ENCODE results near the gene CNST.
"Not testable (repeated sequence)": the region's sequence is repeated elsewhere in the genome, so short reads cannot be mapped to it uniquely, and the experiment has no call there.

The CNST gene

DNA sequence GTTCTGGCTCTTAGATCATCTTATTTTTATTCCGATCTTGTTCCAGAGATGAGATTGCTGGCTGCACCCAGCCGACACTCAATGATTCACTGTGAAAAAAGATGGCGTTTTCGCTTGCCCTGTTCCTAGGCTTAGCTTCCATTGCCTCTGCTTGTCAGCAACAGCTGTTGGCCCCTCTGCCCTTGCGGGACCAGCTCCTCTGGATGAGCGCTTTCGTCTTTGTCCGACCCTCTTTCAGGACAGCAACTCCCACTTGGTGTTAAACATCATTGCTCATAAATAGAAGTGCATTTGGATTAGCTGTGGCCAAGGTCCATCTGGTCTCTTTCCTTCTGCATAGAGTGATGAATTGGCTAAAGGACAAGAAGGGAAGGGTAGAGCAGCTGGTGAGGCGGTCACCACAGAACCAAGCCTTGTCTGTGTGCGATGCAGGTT is 114.5 kb downstream of the CNST start:
- no peak for DNase-seq

DNA sequence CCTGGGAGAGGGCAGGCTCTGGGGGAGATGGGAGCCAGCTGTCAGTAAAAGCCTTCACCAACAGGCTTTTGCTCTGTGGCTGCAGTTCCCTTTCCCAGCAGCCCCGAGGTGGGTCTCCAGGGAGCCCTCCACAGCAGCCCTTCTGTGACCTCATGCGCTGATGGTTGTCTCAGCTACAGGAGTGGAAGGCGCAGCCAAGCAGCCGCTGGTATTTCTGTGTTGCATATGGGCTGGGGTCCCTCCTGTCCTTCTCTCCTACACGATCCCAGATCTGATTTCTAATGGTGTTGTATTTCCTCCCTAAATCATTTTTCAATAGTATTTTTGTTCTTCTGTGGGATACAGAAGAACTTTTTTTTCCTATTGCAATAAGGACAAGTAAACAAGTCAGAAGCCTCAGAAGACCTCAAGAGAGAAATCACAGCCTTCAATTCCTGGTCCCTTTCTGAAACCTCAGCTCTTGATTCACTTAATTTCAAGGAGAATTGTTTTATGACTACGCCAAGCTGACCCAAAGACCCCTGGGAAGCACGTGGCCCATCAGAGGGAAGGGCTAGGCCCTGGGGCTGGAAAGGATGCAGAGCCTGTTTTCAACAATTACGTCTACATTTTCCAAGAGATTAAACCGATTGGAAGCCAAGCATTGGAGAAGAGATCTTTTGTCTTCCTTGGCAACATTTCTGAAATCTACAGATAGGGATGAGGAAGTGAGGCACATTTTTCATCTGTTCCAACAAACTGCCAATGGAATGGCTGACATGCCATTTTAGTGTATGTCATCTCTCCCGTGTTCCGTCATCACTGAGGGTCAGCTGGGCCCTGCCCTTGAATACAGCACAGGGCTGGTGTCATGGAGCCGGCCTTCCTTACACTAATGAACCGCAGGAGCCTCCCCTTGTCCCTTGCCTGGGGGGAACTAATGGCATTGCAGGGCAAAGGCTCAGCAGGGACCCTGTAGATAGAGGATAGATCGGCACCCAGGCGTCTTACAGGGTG is 115.9 kb downstream of the CNST start:
- DNase-seq, result no peak

- DNase-seq, result no peak
Measured at GRCh38 chr1:246683521-246683920, 117.3 kb downstream of the CNST start.

DNA sequence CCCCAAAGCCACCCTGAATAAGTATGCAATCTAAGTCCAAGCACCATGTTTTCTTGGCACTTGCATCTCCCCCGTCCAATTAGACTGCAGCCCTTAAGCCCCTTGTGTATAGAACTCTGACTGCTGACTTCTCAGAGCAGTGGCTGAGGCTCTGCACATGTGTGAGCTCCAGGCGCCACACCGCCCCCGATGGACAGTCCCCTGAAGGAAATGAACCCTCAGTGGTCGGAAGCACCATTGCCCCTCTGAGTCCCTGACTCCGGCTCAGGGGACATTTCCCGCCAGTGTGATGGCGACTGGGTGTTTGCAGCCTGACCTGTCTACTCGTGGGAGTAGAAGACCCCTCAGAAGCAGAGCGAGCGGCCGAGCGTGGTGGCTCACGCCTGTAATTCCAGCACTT is 120.7 kb downstream of the CNST start:
- DNase-seq, result no peak

DNA sequence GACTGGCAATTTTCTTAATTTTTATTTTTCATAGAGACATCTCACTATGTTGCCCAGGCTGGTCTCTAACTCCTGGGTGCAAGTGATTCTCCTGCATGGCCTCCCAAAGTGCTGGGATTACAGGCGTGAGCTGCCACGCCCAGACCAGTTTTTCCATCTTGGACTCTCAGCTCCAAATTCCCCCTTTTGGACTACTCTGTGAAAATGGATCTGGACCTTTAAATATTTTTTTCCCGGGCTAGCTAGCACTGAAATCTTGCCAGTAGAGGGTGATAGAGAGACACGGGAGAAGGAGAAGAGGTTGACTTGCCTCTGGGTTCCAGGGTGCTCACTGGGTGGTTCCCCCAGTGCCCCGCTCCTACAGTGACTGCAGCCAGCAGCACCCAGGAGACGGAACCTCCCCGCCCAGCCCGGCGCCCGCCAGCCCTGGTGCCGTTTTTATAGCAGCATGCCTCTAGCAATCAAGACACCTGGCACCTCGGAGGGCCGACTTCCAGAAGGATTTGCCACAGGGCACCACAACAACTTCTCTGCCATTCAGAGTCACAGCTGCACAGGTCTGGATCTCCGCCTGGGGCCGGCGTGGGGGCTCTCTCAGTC is 123.3 kb downstream of the CNST start:
- peak; percentile 83 for DNase-seq

- DNase-seq, result no peak
Measured at GRCh38 chr1:246690100-246690499, 123.8 kb downstream of the CNST start.

- DNase-seq, result no peak
Measured at GRCh38 chr1:246691622-246692495, 125.6 kb downstream of the CNST start.

GRCh38 chr1:246694213-246694895 is 128.1 kb downstream of the CNST start:
- not testable (repeated sequence) for DNase-seq

- no peak for DNase-seq
Measured at GRCh38 chr1:246695136-246695535, 128.9 kb downstream of the CNST start.

- no peak for DNase-seq
Measured at GRCh38 chr1:246695666-246696065, 129.4 kb downstream of the CNST start.

- DNase-seq, result no peak
Measured at GRCh38 chr1:246698466-246699094, 132.3 kb downstream of the CNST start.

- DNase-seq, result peak; percentile 59
Measured at GRCh38 chr1:246699095-246699735, 133.0 kb downstream of the CNST start.

DNA sequence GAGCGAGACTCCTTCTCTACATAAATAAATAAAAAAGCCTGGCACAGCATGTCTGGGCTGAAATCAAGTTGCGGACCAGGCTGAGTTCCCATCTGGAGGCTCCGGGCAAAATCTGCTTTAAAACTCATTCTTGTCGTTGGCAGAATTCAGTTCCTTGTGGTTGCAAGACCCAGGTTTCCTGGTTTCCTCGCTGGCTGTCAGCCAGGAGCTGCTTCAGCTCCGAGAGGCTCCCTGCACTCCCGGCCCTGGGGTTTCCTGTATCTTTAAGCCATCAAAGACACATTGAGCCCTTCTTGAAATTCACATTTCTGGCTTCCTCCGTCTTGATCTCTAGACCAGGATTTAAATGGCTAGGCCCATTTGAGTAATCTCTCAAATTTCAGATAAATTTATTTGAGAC is 137.3 kb downstream of the CNST start:
- no peak for DNase-seq

GRCh38 chr1:246705368-246705767 is 139.1 kb downstream of the CNST start:
- DNase-seq, result no peak

- DNase-seq, result no peak
Measured at GRCh38 chr1:246708166-246708565, 141.9 kb downstream of the CNST start.

DNA sequence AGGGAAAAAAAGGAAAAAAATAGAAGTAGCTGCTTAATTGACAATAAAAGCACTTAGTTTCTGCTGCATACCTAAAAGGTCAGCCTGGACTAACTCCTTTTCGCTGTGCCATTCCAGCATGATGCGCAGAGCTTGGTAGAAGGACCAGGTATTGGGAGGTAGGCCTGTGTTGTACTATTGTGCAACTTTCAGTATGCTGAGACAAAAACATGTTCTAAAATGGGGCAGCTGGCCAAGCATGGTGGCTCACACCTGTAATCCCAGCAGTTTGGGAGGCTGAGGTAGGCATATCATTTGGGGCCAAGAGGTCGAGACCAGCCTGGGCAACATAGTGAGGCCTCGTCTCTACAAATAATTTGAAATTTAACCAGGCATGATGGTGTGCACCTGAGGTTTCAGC is 142.9 kb downstream of the CNST start:
- DNase-seq, result no peak

- no peak for DNase-seq
Measured at GRCh38 chr1:246709835-246710234, 143.6 kb downstream of the CNST start.

DNA sequence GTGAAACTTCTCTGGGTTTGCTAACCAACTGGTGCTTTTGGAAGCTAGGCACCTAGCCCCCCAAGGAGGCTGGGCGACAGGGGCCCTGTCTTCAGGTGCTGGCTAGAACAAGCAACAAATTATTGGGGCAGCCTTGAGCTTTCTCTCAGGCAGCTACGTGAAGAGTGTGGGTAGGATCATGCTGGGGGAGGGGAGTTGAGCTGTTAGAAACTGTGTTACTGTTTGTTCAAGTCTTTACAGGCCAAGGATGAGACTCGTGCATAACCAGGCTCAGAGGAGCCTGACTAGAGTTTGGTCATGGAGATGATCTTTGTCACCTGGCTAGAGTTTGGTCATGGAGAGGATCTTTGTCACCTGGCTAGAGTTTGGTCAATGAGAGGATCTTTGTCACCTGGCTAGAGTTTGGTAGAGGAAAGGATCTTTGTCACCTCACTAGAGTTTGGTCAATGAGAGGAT is 145.3 kb downstream of the CNST start:
- no peak for DNase-seq

GRCh38 chr1:246712428-246712827 is 146.2 kb downstream of the CNST start:
- DNase-seq, result not testable (repeated sequence)

Measured in 8988T (cell line).